Activated naive CD4-positive, alpha-beta T cell treated with anti-CD3 and anti-CD28 coated beads, Interleukin-2, amount 50 U/mL, for 72 hours (primary cell): ENCODE results near the gene RARRES2. TPM values are rescaled to one million over a fixed set of nuclear protein-coding genes. Genes with fewer than 3 reads are reported as not detected.
"Not testable (repeated sequence)": the region's sequence is repeated elsewhere in the genome, so short reads cannot be mapped to it uniquely, and the experiment has no call there.

Experiments used
- ATAC-seq, 2 donors: fragments of 150-1000 bp; cut with Tn5 transposase; 2 replicates each; pipeline ENCODE4 v1.10.0; 2021; ENCODE audit warnings: mild to moderate bottlenecking in 2 of 2, moderate library complexity in 2 of 2
- DNase-seq, 2 donors: peaks; one replicate each; pipeline ENCODE4 v3.0.0; 2021 to 2022; ENCODE audit warnings: low spot score in 2 of 2
- H3K27ac Mint-ChIP-seq, 2 donors: one replicate each; pipeline ENCODE4 v1.8.0; 2022; ENCODE audit warnings: mild to moderate bottlenecking in 2 of 2, mixed read lengths in 2 of 2
- H3K36me3 Mint-ChIP-seq, 2 donors: one replicate each; pipeline ENCODE4 v1.8.0; 2022; ENCODE audit warnings: mixed read lengths in 2 of 2
- H3K9me3 Mint-ChIP-seq, 2 donors: one replicate each; pipeline ENCODE4 v1.8.0; 2022; ENCODE audit warnings: mixed read lengths in 2 of 2
- total RNA-seq, 2 donors: library from RNA; stranded (reverse); gene quantifications; one replicate each; pipeline ENCODE4 v1.2.3, GENCODE V29; 2022

The RARRES2 gene
- total RNA-seq, 2 donors from 2014 or later: 0.12 TPM; not detected in 1

DNA sequence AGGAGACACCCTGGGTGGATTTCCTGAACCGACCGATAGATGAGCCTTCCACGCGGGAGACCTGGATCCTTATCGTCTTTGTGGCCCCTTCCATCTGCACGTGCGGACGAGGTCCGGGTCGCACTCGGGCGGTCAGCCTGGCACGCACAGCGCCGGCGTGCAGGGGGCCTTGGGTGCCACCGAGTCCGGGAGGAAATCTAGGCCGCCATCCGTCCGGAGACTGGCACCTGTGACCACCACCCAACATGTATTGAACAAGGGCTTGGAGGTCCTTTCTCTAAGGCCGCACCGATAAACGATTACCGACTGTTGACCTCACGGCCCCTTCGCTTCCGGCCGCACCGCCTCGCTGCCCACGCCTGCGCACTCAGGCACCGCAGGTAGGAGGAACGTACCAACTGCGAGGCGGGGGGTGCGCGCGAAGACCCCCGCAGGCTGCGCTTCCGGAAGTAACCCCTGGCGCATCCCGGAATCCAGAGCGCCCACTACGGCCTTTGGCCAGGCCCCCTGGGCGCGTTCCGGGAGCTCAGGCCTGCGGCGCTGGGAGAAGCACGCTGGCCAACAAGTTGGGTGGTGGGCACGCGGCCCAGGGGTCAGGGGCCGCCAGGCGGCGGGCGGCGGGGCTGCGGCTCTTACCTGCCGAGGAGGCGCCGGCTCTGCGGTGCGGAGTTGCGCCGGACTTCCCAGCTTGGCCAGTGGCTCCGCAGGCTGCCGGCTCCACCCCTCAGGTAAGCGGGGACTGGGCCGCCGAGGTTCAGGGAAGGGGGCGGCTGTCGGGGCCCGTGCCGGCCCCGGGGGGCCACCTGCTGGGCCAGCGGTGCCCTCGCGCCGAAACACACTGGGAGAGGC, 18.4 kb downstream of the RARRES2 start, which contains the start of the genes ACTR3C and LRRC61:
TSS of gene ACTR3C (minus strand) at position 713 of the 849 bp plus-strand sequence. CDS start 28,249 bp downstream, outside the sequence.
TSS of gene LRRC61 (plus strand) at position 523 of the 849 bp plus-strand sequence. CDS start 13,507 bp downstream, outside the sequence.
- H3K27ac Mint-ChIP-seq: peak within 1 kb of the TSS; percentile 99 to 100
- H3K9me3 Mint-ChIP-seq: no peaks in the 10 kb centered on the region
- H3K36me3 Mint-ChIP-seq: peaks cover 33 to 43% of the 10 kb centered on the region in 2 donors
- ATAC-seq (peak; percentile 37 to 61), DNase-seq (peak; percentile 65 to 79)

DNA sequence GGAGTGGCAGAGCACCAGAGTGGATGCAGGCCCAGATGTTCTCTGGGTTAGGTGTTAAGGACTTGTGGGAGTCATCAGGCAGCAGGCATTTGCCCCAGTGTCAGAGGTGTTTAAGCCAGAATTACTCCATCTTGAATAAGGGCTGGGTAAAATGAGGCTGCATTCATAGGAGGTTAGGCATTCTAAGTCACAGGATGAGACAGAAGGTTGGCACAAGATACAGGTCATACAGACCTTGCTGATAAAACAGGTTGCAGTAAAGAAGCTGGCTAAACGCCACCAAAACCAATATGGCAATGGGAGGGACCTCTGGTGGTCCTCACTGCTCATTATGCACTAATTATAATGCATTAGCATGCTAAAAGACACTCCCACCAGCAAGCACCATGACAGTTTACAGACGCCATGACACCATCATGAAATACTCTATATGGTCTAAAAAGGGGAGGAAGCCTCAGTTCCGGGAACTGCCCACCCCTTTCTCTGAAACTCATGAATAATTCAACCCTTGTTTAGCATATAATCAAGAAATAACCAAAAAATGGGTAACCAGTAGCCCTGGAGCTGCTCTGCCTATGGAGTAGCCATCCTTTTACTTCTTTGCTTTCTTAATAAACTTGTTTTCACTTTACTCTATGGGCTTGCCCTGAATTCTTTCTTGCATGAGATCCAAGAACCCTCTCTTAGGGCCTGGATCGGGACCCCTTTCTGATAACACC, 19.2 kb downstream of the RARRES2 start:
- ATAC-seq (peak; percentile 49 to 55), DNase-seq (peak in 1 of 2 donors; percentile 71)
- peak overlapping the region; percentile 99 to 100 for H3K27ac Mint-ChIP-seq
- H3K36me3 Mint-ChIP-seq: peaks cover 33 to 42% of the 10 kb centered on the region in 2 donors
- H3K9me3 Mint-ChIP-seq: no peaks in the 10 kb centered on the region

DNA sequence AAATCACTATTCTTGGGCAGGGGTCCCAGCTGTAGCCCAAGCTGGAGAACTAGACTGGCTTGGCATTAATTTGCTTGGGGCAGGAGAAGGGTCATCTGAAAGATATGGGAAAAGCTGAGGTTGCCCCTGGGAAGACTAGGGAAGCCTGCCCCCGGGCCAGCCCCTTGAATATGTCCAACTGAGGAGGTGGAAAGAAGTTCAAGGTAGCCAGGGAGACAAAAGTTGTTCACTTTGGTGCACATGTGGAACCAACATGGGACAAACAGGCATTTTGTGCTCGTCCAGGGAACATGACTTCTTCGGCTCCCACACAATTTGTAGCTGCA, 19.7 kb downstream of the RARRES2 start:
- Mint-ChIP-seq H3K9me3 (no peaks in the 10 kb centered on the region), H3K27ac (peak overlapping the region; percentile 99 to 100), H3K36me3 (peaks cover 33 to 37% of the 10 kb centered on the region in 2 donors)
- DNase-seq (no peak), ATAC-seq (no peak)

DNA sequence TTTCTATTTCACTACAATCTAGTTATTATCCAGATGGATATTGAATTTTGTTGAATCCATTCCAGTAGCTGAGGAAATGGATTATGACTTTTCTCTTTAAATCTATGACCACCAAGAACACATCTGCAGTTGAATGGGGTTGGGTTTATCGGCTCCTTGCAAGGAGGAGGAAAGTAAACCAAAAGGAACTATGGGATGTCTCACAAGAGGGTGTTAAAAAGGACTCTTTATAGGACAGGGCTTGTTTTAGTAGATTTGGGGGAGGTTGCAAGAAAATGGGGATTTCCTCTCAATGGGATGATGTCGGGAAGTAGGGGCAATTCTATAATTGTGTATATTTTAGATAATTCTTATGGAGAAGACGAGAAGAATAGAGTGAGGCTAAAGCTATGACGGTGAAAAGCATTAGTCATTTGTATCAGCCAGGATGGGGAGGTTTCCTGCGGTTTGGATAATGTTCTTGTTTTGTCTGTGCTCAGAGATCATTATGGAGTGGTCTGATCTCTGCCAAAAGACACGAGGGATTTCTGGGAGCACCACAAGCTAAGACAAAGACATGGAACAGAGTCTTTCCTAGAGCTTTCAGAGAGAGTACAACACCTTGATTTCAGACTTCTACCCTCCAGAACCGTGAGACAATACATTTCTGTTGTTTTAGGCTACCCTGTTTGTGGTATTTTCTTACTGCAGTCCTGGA, 23.5 kb downstream of the RARRES2 start:
- no peak for ATAC-seq
- no peak for DNase-seq

DNA sequence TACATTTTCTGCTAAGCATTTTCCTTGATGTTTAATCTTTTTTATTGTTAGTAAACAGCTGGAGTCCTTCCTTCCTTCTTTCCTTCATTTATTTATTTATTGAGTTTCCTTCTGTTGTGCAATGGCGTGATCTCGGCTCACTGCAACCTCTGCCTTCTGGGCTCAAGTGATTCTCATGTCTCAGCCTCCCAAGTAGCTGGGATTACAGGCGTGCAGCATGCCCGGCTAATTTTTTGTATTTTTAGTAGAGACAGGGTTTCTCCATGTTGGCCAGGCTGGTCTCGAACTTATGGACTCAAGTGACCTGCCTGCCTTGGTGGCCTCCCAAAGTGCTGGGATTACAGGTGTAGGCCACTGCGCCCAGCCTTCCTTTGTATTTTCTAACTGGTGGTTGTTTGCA, 24.4 kb downstream of the RARRES2 start:
- DNase-seq, H3K36me3 Mint-ChIP-seq, H3K27ac Mint-ChIP-seq, ATAC-seq, H3K9me3 Mint-ChIP-seq: not testable (repeated sequence)

More for the DNA sequence above, 23.5 kb downstream of the RARRES2 start:
- Mint-ChIP-seq H3K9me3 (no peaks in the 10 kb centered on the region), H3K27ac (no peak overlapping the region), H3K36me3 (peaks cover 10 to 12% of the 10 kb centered on the region in 2 donors)

DNA sequence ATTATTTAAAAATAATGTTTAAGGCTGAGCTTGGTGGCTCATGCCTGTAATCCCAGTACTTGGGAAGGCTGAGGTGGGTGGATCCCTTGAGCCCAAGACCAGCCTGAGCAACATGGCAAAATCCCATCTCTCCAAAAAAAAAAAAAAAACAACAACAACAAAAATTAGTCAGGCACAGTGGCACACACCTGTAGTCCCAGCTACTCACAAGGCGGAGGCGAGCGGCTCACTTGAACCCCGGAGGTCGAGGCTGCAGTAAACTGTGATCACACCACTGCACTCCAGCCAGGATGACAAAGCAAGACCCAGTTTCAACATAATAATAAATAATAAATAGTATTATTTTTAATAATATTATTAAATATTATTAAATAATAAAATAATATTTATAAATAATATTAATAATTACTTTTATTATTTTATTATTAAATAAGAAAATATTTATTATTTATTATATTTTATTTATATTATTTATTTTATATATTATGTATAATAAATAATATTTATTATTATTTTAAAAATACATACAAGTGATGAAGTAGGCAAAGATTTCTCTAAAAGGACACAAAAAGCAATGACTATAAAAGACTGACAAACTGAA, 26.7 kb downstream of the RARRES2 start:
- H3K9me3 Mint-ChIP-seq: no peaks in the 10 kb centered on the region

DNA sequence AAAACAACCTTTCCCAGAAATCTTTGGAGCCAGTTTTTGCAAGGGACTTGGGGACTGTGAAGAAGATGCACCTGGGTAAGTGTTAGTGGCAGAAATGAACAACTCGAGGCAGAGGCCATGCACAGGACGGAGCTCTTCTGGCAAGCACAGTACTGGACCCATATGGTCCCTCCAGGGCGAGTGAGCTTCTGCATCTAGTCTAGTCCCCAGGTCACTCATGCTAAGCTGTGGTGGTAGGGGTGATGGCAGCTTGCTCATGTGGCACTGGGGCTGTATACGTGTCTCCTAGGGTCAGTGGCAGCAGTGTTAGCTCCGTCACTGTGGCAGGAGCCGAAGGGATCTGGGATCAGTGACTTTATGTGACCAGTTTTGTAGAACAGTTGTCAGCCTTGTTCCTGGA, 27.6 kb downstream of the RARRES2 start:
- Mint-ChIP-seq H3K9me3 (no peaks in the 10 kb centered on the region), H3K36me3 (no peaks in the 10 kb centered on the region), H3K27ac (no peak overlapping the region)
- DNase-seq: no peak
- peak; percentile 24 to 66 for ATAC-seq

More for the DNA sequence above, 26.7 kb downstream of the RARRES2 start:
- H3K27ac Mint-ChIP-seq: no peak overlapping the region
- DNase-seq (no peak), ATAC-seq (no peak)
- H3K36me3 Mint-ChIP-seq: peaks cover 0 to 1% of the 10 kb centered on the region in 2 donors

DNA sequence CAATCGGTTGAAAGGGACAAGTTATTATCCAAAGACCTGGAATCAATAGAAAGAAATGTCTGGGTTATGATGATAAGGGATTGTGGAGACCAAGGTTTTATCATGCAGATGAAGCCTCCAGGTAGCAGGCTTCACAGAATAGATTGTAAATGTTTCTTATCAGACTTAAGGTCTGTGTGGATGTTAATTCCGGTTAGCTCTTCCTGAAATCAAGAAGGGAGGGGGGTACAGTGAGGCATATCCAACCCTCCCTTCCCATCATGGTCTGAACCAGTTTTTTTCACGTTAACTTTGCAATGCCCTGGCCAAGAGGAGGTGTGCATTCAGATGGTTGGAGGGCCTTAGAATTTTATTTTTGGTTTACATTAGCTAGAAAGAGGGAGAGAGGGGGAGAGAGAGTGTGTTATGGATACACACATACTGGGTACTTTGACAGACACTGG, 28.0 kb downstream of the RARRES2 start:
- Mint-ChIP-seq H3K36me3 (no peaks in the 10 kb centered on the region), H3K9me3 (no peaks in the 10 kb centered on the region), H3K27ac (no peak overlapping the region)
- DNase-seq (no peak), ATAC-seq (peak in 1 of 2 donors; percentile 35)

DNA sequence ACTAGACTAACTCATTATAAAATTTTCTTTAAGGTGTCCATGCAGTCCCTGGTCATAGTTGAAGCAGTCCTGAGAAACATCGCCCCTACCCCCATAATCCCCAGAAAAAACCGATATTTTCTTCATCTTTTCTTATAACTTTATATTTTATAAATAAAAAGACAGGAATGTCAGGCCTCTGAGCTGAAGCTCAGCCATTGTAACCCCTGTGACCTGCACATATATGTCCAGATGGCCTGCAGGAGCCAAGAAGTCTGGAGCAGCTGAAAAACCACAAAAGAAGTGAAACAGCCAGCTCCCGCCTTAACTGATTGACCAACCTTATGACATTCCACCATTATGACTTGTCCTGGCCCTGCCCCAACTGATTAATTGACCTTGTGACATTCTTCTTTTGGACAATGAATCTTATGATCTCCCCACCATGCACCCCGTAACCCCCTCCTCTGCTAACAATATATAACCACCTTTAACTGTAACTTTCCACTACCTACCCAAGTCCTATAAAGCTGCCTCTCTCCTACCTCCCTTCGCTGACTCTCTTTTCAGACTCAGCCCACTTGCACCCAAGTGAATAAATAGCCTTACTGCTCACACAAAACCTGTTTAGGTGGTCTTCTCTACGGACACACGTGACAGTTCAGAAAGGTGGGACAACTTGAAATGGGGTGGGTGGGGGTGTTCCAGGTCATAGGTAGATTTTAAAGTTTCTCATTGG, 28.6 kb downstream of the RARRES2 start:
- ATAC-seq, H3K36me3 Mint-ChIP-seq, DNase-seq, H3K9me3 Mint-ChIP-seq, H3K27ac Mint-ChIP-seq: not testable (repeated sequence)

DNA sequence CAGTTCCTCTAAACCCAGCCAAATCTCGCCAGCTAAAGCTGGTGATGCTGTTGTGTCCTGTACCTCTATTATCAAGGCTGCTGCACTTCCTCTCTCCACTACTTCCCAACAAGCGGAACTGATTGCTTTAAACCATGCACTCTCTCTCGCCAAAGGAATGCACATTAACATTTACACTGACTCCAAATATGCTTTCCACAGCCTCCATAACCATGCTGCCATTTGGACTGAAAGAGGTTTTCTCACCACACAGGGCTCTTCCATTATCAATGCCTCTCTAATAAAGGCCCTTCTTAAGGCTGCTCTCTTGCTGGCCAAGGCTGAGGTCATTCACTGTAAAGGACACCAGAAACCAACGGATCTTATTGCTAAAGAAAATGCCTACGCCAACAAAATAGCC, 29.7 kb downstream of the RARRES2 start:
- no peak for DNase-seq

DNA sequence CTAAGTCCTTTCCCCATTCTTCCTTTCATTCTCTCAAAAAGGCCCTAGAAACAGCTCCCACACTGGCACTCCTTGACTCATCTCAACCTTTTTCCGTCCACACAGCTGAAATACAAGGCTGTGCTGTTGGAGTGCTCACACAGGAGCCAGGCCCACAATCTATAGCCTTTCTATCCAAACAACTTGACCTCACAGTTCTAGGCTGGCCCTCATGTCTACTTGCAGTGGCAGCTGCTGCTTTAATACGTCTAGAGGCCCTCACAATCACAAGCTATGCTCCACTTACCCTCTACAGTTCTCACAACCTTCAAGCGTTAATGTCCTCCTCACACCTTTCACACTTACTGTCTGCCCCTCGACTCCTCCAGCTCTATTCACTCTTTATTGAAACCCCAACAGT, 30.3 kb downstream of the RARRES2 start:
- H3K36me3 Mint-ChIP-seq: no peaks in the 10 kb centered on the region
- DNase-seq (no peak), ATAC-seq (no peak)
- H3K9me3 Mint-ChIP-seq: no peaks in the 10 kb centered on the region
- H3K27ac Mint-ChIP-seq: no peak overlapping the region

More for the DNA sequence above, 29.7 kb downstream of the RARRES2 start:
- ATAC-seq: no peak
- H3K9me3 Mint-ChIP-seq: no peaks in the 10 kb centered on the region
- no peak overlapping the region for H3K27ac Mint-ChIP-seq
- H3K36me3 Mint-ChIP-seq: no peaks in the 10 kb centered on the region

DNA sequence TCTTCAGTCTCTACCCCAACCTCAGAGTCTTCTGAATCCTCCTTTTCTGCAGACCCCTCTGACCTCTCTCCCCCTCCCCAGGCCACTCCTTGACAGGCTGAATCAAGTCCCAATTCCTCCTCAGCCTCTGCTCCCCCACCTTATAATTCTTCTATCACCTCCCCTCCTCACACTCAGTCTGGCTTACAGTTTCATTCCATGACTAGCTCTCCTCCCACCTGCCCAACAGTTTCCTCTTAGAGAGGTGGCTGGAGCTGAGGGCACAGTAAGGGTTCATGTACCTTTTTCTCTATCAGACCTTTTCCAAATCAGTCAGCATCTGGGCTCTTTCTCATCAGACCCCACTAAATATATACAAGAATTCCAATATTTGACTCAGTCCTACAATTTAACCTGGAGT, 32.9 kb downstream of the RARRES2 start:
- ATAC-seq (no peak), DNase-seq (no peak)
- H3K9me3 Mint-ChIP-seq: no peaks in the 10 kb centered on the region
- H3K36me3 Mint-ChIP-seq: no peaks in the 10 kb centered on the region
- H3K27ac Mint-ChIP-seq: no peak overlapping the region

DNA sequence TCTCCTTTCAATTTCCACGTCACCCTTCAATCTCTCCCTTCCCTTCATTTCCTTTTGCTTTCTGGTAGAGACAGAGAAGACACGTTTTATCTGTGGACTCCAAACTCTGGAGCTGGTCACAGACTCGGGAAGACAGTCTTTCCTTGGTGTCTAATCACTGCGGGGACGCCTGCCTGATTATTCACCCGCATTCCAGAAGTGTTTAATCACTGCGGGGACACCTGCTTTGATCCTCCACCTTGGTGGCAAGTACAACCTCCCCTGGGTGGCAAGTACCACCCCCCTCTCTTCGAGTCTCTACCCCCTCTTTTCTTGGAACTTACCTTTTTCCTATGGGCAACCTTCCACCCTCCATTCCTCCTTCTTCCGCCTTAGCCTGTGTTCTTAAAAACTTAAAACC, 33.5 kb downstream of the RARRES2 start:
- Mint-ChIP-seq H3K27ac (no peak overlapping the region), H3K36me3 (no peaks in the 10 kb centered on the region), H3K9me3 (no peaks in the 10 kb centered on the region)
- no peak for DNase-seq
- no peak for ATAC-seq

DNA sequence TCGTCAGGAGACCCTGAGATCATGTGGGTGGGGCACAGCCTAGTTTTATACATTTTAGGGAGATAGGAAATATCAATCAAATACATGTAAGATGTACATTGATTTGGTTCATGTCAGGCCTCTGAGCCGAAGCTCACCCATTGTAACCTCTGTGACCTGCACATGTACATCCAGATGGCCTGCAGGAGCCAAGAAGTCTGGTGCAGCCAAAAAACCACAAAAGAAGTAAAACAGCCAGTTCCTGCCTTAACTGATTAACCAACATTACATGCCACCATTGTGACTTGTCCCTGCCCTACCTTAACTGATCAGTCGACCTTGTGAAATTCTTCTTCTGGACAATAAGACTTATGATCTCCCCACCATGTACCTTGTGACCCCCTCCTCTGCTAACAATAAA, 34.3 kb downstream of the RARRES2 start:
- Mint-ChIP-seq H3K36me3 (no peaks in the 10 kb centered on the region), H3K9me3 (no peaks in the 10 kb centered on the region), H3K27ac (no peak overlapping the region)
- ATAC-seq (no peak), DNase-seq (no peak)

DNA sequence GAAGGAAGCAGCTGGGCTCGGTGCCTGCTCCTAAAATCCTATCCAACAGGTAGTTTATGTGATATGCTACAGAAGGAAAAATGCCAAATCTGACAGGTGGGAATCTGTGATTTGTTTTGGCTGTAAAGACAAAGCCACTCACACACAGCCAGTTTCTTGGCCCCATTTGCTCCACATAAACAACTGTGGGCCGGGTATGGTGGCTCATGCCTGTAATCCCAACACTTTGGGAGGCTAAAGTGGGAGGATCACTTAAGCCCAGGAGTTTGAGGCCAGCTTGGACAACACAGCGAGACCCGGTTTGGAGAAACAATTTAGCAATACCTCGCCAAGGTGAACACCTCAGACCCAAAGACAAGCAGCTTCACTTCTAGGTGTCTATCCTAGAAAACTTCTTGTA, 35.1 kb downstream of the RARRES2 start:
- H3K27ac Mint-ChIP-seq, ATAC-seq, DNase-seq, H3K9me3 Mint-ChIP-seq, H3K36me3 Mint-ChIP-seq: not testable (repeated sequence)

DNA sequence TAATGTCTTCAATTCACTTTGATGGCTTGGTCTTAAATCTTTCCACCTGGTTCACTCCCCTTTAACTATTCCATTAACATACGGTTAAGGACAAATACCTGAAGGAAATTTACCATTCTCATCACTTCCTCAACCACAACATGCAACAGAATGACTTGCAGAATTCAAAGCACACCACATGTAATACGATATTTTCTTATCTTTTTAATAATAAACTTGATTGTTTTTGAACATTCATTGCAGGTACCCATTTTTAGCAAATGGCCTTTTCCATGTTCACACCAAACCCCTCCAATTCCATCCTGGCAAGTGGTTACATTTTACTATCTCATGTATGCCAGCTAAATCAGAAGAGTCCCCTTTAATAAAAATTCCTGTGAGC, 35.5 kb downstream of the RARRES2 start:
- not testable (repeated sequence) for H3K27ac Mint-ChIP-seq, ATAC-seq, H3K36me3 Mint-ChIP-seq, DNase-seq, H3K9me3 Mint-ChIP-seq
